GM12864 (cell line): Measurements from ENCODE around the gene TIMM22.

Experiments used
- DNase-seq: peaks from one replicate; pipeline ENCODE4 v3.0.0-alpha.2; 2011; ENCODE audit warnings: low read depth
- H3K4me3 ChIP-seq: 2 replicates; pipeline ENCODE4 v1.5.1; 2011; ENCODE audit warnings: mild to moderate bottlenecking, low read depth, low read length, control low read depth
- TF ChIP-seq, protein P1 (sequence below): IDR thresholded peaks from 2 replicates; pipeline ENCODE4 v1.5.1; 2011; ENCODE audit warnings: low read depth, mild to moderate bottlenecking, moderate library complexity, low read length, control low read depth, inconsistent platforms; ENCODE audit errors: missing control alignments

Gene TIMM22

DNA sequence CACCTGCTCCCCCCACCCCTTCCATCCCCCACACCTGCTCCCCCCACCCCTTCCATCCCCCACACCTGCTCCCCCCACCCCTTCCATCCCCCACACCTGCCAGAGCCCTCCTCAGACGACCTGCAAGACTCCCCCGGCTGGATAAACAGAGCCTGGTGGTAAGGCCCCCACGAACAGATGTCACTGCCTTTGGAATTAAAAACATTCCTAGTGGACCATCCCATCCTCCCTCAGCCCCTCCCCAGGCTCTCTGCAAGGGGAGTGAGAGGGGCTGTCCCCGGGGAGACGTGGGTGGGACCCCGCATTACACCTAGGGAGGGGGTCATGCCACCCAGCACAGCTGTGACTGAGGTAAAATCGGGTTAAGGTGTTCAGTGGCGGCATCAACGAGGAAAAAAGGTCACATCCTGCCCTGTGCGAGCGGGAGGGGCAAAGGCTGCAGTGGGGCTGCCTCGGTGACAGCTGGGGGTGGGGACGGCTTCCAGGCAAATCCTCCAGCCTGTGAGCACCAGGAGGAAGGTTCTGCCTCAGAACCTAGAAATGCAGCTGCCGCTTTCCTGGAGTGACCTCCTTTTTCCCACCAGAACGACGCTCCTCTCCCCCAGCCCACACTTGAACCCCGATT lies 38.7 kb downstream of the TIMM22 start:
- TF ChIP-seq, protein P1, sequence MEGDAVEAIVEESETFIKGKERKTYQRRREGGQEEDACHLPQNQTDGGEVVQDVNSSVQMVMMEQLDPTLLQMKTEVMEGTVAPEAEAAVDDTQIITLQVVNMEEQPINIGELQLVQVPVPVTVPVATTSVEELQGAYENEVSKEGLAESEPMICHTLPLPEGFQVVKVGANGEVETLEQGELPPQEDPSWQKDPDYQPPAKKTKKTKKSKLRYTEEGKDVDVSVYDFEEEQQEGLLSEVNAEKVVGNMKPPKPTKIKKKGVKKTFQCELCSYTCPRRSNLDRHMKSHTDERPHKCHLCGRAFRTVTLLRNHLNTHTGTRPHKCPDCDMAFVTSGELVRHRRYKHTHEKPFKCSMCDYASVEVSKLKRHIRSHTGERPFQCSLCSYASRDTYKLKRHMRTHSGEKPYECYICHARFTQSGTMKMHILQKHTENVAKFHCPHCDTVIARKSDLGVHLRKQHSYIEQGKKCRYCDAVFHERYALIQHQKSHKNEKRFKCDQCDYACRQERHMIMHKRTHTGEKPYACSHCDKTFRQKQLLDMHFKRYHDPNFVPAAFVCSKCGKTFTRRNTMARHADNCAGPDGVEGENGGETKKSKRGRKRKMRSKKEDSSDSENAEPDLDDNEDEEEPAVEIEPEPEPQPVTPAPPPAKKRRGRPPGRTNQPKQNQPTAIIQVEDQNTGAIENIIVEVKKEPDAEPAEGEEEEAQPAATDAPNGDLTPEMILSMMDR, result no peak
- DNase-seq, result no peak
- H3K4me3 ChIP-seq, result no peak overlapping the region

DNA sequence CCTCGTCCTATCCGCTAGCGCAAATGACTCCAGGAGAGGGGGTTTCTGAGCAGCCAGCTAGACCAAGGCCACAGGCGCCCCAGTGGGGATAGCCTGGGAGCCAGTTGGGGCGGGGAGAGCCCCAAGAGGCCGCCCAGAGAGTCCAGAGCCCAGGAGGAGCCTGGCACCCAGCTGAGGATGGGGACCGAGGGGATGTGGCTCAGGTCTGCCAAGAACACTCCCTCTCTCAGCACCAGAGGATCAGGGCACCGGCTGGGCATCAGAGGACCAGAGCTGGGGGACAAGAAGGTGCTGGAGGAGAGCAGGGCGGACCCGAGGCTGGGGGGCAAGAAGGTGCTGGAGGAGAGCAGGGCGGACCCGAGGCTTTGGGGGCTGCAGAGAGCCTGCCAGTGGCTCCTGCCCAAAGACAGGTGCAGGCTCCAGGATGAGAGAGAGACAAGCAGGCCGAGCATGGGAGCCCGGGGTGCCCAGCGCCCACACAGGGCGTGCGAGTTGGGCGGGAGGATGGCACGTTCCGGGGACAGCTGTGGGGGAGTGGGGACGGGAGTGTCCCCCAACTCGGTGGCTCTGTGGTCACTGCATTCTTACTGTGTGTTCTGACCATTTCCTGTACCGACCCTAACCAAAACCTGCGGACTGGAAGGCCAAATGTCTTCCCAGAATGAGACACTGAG lies 39.4 kb downstream of the TIMM22 start:
- TF ChIP-seq, protein P1, result no peak
- H3K4me3 ChIP-seq, result no peak overlapping the region

DNA sequence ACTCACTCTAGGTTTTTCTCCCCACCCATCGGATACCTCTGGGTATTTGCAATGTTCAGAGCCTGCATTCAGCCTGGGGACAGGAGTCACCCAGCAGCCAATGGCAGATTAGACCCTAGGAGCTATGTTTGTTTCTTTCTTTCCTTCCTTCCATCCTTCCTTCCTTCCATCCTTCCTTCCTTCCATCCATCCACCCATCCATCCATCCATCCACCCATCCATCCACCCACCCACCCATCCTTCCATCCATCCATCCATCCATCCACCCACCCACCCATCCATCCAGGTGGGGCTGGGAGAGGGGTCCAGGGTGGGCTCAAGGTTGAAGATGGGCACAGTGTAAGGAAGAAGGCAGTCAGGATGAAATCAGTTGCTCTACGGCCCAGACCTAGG lies 39.9 kb downstream of the TIMM22 start:
- no peak for DNase-seq
- no peak overlapping the region for H3K4me3 ChIP-seq
- TF ChIP-seq, protein P1, result no peak

More for the DNA sequence above, 39.4 kb downstream of the TIMM22 start:
- DNase-seq, result no peak

DNA sequence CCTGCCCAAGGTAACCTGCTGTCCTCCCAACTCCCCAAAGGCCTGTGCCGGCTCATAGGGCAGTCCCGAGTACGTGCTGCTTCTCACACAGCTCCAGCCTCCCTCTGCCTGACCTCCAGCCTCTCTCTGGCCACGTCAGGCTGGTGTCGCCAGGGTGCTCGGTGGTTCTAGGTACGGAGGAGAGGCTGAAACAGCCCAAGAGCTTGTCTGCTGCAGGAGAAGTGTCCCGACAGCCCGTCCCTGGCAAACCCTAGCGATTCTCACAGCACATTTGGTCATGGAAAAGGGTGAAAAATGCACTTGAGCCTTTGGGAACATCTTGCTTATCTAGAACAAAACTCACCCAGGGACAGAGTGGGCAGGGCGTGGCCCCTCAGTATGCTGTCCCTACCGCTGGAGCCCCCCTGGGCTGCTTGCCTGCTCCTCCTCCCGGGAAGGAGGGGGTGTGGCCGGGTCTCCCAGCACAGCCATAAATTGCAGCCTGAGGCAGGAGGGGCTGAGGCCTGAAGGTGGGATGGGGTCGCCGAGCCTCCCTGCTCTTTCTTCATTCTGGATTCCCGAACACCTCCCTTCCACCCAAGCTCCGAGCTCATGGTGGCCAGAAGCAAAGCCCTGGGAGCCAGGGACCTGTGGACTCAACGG lies 40.4 kb downstream of the TIMM22 start:
- TF ChIP-seq, protein P1, result no peak
- no peak overlapping the region for H3K4me3 ChIP-seq
- DNase-seq, result no peak

DNA sequence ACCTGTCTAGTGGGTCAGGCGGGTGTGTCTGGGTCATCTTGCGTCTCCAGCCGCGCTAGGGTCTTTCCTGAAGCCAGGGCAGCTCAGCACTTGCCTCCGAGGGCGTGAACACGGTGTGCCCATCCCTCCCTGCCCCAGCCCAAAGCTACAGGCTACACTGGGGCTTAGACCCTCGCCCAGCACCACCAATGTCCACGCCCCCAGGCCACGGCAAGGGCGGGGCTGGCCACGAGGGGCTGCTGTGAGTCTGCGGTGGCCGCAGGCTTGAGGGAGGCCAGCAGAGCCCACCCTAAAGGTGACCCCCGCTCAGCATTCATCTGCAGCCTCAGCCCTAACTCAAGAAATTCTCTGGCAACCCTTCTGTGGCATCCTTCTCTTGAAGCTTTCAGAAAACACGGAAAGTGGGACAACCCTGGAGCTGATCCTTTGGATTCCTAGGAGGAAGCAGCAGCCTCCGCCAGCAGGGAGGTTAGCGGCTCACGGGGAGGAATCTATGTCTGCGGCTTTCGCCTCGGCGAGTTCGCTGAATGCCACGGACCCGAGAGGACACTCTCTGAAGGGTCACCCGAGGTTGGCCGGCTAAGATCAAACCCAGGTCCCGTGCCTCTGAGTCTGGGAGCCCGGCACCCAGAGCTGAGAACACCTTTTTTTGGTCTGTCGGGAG lies 41.7 kb downstream of the TIMM22 start:
- no peak for DNase-seq
- no peak overlapping the region for H3K4me3 ChIP-seq
- TF ChIP-seq, protein P1, result no peak

DNA sequence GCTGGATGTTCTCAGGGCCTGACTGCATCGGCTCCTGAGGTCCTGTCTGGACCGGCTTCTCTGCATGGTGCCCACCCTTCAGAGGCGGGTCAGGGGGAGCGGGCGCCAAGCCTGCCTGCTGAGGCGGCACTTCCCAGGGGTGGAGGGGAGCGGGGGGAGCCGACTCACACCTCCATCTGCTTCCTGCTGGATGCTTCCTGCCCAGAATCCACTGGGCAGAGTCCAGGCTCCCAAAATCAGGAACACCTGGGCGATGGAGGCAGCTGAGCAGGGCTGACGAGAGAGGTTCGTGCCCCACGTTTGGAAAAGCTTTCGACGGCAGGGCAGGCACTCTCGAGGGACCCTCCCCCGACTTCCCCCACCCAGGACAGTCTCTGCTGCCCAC lies 42.2 kb downstream of the TIMM22 start:
- no peak for DNase-seq
- H3K4me3 ChIP-seq, result no peak overlapping the region
- TF ChIP-seq, protein P1, result no peak
